ENCODE measurements around the gene FCER1G. TPM values are rescaled to one million over a fixed set of nuclear protein-coding genes. Genes with fewer than 3 reads are reported as not detected.
A peak's percentile ranks its signal among the peaks of the same experiment; 100 is the strongest.

FCER1G gene
- total RNA-seq, 4 donors from 2014 or later, result 16.3 to 70.9 (median 22.3) TPM

DNA sequence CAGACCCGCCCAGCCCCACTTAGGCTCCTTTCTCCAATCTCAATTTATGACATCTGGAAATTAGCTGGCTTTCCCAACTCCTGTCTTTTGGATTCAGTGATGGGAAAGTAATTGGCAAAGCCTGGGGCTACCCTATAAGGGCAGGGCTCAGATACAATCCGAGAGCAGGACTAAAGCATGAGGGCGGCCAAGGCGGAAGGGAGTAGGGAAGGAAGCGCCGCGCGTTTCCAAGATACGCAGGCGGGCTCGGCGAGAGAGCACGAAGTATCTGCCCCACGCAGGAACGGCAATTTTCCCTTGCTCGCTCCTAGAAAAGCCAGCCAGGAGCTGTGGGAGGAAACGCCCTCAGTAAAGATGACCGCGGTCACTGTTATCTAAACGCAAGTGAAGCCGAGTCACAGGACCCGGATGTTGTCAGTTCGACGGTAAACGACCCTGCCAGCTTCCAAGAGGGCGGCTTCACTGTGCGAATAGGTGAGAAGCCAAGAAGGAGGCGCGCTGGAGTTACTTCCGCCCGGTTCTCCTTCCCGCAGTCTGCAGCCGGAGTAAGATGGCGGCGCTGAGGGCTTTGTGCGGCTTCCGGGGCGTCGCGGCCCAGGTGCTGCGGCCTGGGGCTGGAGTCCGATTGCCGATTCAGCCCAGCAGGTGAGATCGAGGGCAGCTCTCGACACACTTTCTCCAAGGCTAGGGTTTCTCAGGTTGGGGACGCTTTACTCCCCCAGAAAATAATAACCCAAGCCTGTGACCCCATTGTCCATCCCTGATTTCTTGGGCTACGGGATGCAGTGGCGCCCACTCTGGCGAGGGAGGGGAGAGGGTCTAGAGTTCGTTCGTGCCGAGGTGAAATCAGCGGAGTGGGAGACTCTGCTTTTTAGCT is 13.0 kb upstream of the FCER1G start, which contains the start of gene NDUFS2:
NDUFS2 (plus strand) TSS at position 532 of the 877 bp plus-strand sequence; CDS start at position 551, 19 bp downstream.
- H3K4me3 ChIP-seq (replicated peaks in 1 of 3), result peak within 1 kb of the TSS; percentile 50 to 69 (median 67)
- peak within 1 kb of the TSS; percentile 94 to 96 (median 94) for H3K27ac ChIP-seq
- TF ChIP-seq, protein P1, sequence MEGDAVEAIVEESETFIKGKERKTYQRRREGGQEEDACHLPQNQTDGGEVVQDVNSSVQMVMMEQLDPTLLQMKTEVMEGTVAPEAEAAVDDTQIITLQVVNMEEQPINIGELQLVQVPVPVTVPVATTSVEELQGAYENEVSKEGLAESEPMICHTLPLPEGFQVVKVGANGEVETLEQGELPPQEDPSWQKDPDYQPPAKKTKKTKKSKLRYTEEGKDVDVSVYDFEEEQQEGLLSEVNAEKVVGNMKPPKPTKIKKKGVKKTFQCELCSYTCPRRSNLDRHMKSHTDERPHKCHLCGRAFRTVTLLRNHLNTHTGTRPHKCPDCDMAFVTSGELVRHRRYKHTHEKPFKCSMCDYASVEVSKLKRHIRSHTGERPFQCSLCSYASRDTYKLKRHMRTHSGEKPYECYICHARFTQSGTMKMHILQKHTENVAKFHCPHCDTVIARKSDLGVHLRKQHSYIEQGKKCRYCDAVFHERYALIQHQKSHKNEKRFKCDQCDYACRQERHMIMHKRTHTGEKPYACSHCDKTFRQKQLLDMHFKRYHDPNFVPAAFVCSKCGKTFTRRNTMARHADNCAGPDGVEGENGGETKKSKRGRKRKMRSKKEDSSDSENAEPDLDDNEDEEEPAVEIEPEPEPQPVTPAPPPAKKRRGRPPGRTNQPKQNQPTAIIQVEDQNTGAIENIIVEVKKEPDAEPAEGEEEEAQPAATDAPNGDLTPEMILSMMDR (IDR thresholded peaks at IDR 0.05), result no peak
- peak in 1 of 2 donors; percentile 85 for TF ChIP-seq POLR2A (IDR thresholded peaks at IDR 0.05)
- 4 to 6% methylated on average over 31 to 36 of the region's 53 CpGs for WGBS, 2 donors
- peaks cover 5 to 22% of the 10 kb centered on the region in 2 donors for H3K36me3 ChIP-seq
- intact Hi-C loops (cut with DNase I), result no loop called here
- no peaks in the 10 kb centered on the region for H3K27me3 ChIP-seq
- H3K4me1 ChIP-seq, result peaks cover 20 to 54% of the 10 kb centered on the region in 2 donors
- H3K9me3 ChIP-seq, result no peaks in the 10 kb centered on the region
- DNase-seq, result peak; percentile 99

DNA sequence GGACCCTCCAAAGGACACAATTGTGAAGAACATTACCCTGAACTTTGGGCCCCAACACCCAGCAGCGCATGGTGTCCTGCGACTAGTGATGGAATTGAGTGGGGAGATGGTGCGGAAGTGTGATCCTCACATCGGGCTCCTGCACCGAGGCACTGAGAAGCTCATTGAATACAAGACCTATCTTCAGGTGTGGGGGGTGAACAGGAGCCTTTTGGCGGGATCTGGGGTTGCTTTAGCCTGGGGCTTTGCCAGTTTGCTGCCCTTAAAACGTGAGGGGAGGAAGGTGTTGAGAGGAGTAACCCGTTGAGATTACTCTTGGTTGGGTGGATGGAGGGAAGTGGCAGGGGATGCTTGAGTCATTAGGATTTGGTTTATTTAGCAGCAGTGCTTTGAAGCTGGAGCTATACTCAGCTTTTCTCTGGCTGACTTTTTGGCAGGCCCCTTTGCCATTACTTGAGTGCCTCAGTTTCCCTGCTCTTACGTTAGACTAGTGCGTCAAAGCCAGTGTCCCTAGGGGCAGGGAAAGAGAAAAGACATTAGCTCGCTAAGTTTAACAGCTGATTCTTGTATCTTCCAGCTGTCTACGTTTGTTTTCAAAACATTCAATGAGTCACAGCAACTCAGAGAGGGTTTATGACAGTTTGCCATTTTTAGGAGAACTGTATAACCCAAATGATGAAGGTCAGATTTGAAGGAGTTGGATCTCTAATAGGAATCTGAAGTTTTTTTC is 8.5 kb upstream of the FCER1G start:
- no peak for DNase-seq
- Histone ChIP-seq H3K27ac (peak overlapping the region; percentile 26 to 74 (median 67)), H3K36me3 (peaks cover 40 to 52% of the 10 kb centered on the region in 2 donors), H3K27me3 (no peaks in the 10 kb centered on the region), H3K9me3 (no peaks in the 10 kb centered on the region), H3K4me3 (replicated peaks in 1 of 3) (no peak overlapping the region), H3K4me1 (peaks cover 11 to 28% of the 10 kb centered on the region in 2 donors)
- intact Hi-C loops (cut with DNase I), result no loop called here
- 84 to 86% methylated on average over 12 of the region's 12 CpGs for WGBS, 2 donors
- TF ChIP-seq, protein P1 (IDR thresholded peaks at IDR 0.05), result no peak
- no peak for TF ChIP-seq POLR2A (IDR thresholded peaks at IDR 0.05)

DNA sequence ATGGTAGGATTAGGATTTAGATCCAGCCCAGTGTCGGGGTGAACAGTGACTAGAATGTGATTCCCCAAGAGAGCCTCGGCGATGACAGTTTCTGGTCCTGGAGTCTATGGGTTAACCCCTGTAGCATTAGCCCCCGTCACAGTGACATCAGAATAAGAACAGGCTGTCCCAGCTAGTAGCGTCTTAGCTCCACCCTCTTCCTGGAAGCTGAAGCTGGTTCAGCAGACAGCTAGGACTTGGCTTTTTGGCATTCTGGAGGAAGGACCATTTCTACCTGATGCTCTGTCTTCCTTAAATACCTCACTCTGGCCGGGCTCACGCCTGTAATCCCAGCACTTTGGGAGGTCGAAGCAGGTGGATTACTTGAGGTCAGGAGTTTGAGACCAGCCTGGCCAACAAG is 7.9 kb upstream of the FCER1G start:
- peaks cover 46 to 58% of the 10 kb centered on the region in 2 donors for H3K36me3 ChIP-seq
- intact Hi-C loops (cut with DNase I), result no loop called here
- H3K4me3 ChIP-seq (replicated peaks in 1 of 3), result no peak overlapping the region
- peak overlapping the region; percentile 58 to 74 (median 67) for H3K27ac ChIP-seq
- peaks cover 11 to 24% of the 10 kb centered on the region in 2 donors for H3K4me1 ChIP-seq
- DNase-seq, result no peak
- WGBS, 2 donors, result 77% methylated on average over 8 of the region's 8 CpGs
- TF ChIP-seq POLR2A (IDR thresholded peaks at IDR 0.05), result peak in 1 of 2 donors; percentile 28
- TF ChIP-seq, protein P1 (IDR thresholded peaks at IDR 0.05), result no peak
- no peaks in the 10 kb centered on the region for H3K27me3 ChIP-seq
- no peaks in the 10 kb centered on the region for H3K9me3 ChIP-seq

DNA sequence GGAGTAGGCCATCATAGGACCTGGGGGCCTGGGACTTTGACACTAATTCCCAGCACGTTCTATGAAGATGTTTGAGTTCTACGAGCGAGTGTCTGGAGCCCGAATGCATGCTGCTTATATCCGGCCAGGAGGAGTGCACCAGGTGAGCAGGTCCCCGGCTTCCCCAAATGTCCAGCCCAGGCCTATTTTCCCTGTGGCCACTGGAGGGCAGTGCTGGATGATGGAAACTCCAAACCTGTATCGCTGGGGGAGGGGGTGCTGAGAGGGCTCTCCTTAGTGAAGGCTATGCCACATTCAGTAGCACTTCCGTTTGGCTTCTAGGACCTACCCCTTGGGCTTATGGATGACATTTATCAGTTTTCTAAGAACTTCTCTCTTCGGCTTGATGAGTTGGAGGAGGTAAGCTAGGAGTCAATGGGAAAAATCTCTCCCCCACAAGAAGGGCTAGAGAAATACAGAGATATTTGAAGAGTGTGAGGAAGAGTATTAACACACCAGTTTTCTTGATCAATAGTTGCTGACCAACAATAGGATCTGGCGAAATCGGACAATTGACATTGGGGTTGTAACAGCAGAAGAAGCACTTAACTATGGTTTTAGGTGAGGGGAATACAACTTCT is 5.2 kb upstream of the FCER1G start:
- DNase-seq, result peak; percentile 84
- no peak overlapping the region for H3K27ac ChIP-seq
- TF ChIP-seq POLR2A (IDR thresholded peaks at IDR 0.05), result no peak
- TF ChIP-seq, protein P1 (IDR thresholded peaks at IDR 0.05), result peak; percentile 77 to 90 (median 86)
- H3K36me3 ChIP-seq, result peaks cover 71 to 73% of the 10 kb centered on the region in 2 donors
- H3K27me3 ChIP-seq, result no peaks in the 10 kb centered on the region
- H3K4me3 ChIP-seq (replicated peaks in 1 of 3), result no peak overlapping the region
- H3K9me3 ChIP-seq, result no peaks in the 10 kb centered on the region
- peaks cover 0 to 5% of the 10 kb centered on the region in 2 donors for H3K4me1 ChIP-seq
- 35 to 45% methylated on average over 11 of the region's 11 CpGs for WGBS, 2 donors
- intact Hi-C loops (cut with DNase I), result no loop called here
